ENCODE measurements around the gene MTA3.

Gene MTA3

GRCh38 chr2:42769583-42770287 lies 201.3 kb downstream of the MTA3 start:
- TF ChIP-seq, protein P1, sequence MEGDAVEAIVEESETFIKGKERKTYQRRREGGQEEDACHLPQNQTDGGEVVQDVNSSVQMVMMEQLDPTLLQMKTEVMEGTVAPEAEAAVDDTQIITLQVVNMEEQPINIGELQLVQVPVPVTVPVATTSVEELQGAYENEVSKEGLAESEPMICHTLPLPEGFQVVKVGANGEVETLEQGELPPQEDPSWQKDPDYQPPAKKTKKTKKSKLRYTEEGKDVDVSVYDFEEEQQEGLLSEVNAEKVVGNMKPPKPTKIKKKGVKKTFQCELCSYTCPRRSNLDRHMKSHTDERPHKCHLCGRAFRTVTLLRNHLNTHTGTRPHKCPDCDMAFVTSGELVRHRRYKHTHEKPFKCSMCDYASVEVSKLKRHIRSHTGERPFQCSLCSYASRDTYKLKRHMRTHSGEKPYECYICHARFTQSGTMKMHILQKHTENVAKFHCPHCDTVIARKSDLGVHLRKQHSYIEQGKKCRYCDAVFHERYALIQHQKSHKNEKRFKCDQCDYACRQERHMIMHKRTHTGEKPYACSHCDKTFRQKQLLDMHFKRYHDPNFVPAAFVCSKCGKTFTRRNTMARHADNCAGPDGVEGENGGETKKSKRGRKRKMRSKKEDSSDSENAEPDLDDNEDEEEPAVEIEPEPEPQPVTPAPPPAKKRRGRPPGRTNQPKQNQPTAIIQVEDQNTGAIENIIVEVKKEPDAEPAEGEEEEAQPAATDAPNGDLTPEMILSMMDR (IDR thresholded peaks at IDR 0.05) = no peak
- Mint-ChIP-seq H3K27me3 (ENCODE audit: low read depth, poor library complexity) (peaks cover 7% of the 10 kb centered on the region), H3K4me3 (no peak overlapping the region), H3K9me3 (no peaks in the 10 kb centered on the region), H3K36me3 (ENCODE audit: low read depth) (peaks cover 5% of the 10 kb centered on the region), H3K4me1 (peaks cover 11% of the 10 kb centered on the region), H3K27ac (peak overlapping the region; percentile 73)
- DNase-seq = no peak

- Mint-ChIP-seq H3K27ac (no peak overlapping the region), H3K4me1 (peaks cover 11% of the 10 kb centered on the region), H3K9me3 (peaks cover 4% of the 10 kb centered on the region), H3K4me3 (no peak overlapping the region), H3K27me3 (ENCODE audit: low read depth, poor library complexity) (peaks cover 10% of the 10 kb centered on the region), H3K36me3 (ENCODE audit: low read depth) (peaks cover 10% of the 10 kb centered on the region)
- TF ChIP-seq, protein P1 (IDR thresholded peaks at IDR 0.05) = peak; percentile 54
- peak; percentile 42 for DNase-seq
These were observed 202.1 kb downstream of the MTA3 start for GRCh38 chr2:42770288-42771131.

- peaks cover 11% of the 10 kb centered on the region for H3K4me1 Mint-ChIP-seq
- no peak for DNase-seq
- peaks cover 10% of the 10 kb centered on the region for H3K27me3 Mint-ChIP-seq (ENCODE audit: low read depth, poor library complexity)
- TF ChIP-seq, protein P1 (IDR thresholded peaks at IDR 0.05) = no peak
- H3K27ac Mint-ChIP-seq = no peak overlapping the region
- H3K36me3 Mint-ChIP-seq (ENCODE audit: low read depth) = peaks cover 20% of the 10 kb centered on the region
- H3K9me3 Mint-ChIP-seq = peaks cover 13% of the 10 kb centered on the region
- no peak overlapping the region for H3K4me3 Mint-ChIP-seq
These were observed 203.2 kb downstream of the MTA3 start for GRCh38 chr2:42771546-42772153.

- peaks cover 42% of the 10 kb centered on the region for H3K9me3 Mint-ChIP-seq
- TF ChIP-seq, protein P1 (IDR thresholded peaks at IDR 0.05) = no peak
These were observed 206.8 kb downstream of the MTA3 start for GRCh38 chr2:42775186-42775585.

GRCh38 chr2:42775810-42776209 lies 207.4 kb downstream of the MTA3 start:
- peaks cover 4% of the 10 kb centered on the region for H3K27me3 Mint-ChIP-seq (ENCODE audit: low read depth, poor library complexity)

More at GRCh38 chr2:42775186-42775585, 206.8 kb downstream of the MTA3 start:
- no peak for DNase-seq
- Mint-ChIP-seq H3K36me3 (ENCODE audit: low read depth) (peaks cover 31% of the 10 kb centered on the region), H3K4me1 (no peaks in the 10 kb centered on the region), H3K27ac (no peak overlapping the region), H3K4me3 (no peak overlapping the region), H3K27me3 (ENCODE audit: low read depth, poor library complexity) (peaks cover 4% of the 10 kb centered on the region)

More at GRCh38 chr2:42775810-42776209, 207.4 kb downstream of the MTA3 start:
- H3K36me3 Mint-ChIP-seq (ENCODE audit: low read depth) = peaks cover 35% of the 10 kb centered on the region
- H3K4me1 Mint-ChIP-seq = no peaks in the 10 kb centered on the region
- no peak for DNase-seq
- H3K4me3 Mint-ChIP-seq = no peak overlapping the region
- TF ChIP-seq, protein P1 (IDR thresholded peaks at IDR 0.05) = no peak
- peaks cover 48% of the 10 kb centered on the region for H3K9me3 Mint-ChIP-seq
- no peak overlapping the region for H3K27ac Mint-ChIP-seq

Measured in nephron progenitor cell (in vitro differentiated cells).